Esophagus muscularis mucosa (tissue), 3 donors: Measurements from ENCODE around the gene ASTE1.

Source experiments
- CTCF ChIP-seq, 3 experiments: fragments of 200-600 bp in 2 of 3; fragments of 450-650 bp in 1 of 3; sonication (generic) in 2 of 3; IDR thresholded peaks; one replicate each; pipeline ENCODE4 v1.5.1; 2017 to 2019; ENCODE audit warnings: antibody characterized with exemption in 3 of 3, mild to moderate bottlenecking in 2 of 3, moderate library complexity in 1 of 3
- POLR2AphosphoS5 ChIP-seq, 2 donors: sonication (generic); formaldehyde crosslinking; IDR thresholded peaks; one replicate each; pipeline ENCODE4 v1.6.1; 2017; ENCODE audit warnings: antibody characterized with exemption in 2 of 2

DNA sequence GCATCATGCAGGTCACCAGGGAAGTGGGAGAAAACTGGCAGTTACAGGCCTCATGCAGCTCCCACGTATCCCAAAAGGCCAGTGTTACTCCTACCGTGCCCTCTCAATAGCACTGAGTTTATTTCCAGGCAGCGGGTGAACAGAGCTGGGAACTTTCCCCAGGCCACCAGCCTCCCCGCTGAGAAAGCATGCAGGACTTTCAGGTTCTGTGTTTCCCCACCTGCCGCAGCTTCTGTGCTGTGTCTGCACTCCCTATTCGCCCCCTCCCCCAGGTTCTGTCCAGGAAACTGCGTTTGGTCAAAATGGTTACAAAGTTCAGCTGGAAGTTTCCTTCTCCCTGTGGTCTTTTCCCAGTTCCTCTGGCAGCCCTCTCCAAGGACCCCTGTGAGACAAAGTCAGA lies 21.4 kb upstream of the ASTE1 start:
- TF ChIP-seq CTCF (IDR thresholded peaks at IDR 0.05): no peak
- TF ChIP-seq POLR2AphosphoS5 (IDR thresholded peaks at IDR 0.05): no peak
